WTC11 (cell line): ENCODE results near the gene CDCP1. TPM values are rescaled to one million over a fixed set of nuclear protein-coding genes. Genes with fewer than 3 reads are reported as not detected.
"Not testable (repeated sequence)": the region's sequence is repeated elsewhere in the genome, so short reads cannot be mapped to it uniquely, and the experiment has no call there.

ENCODE experiments used
- ATAC-seq: fragments of 200-7000 bp; cut with Tn5 transposase; 2 replicates; pipeline ENCODE4 v1.10.0; 2021; ENCODE audit warnings: mild to moderate bottlenecking, moderate library complexity
- CTCF ChIA-PET: fragments of 300-600 bp; sonication (Branson Sonifier 250); formaldehyde crosslinking; loops from one replicate; lab custom pipeline; 2021; ENCODE audit warnings: antibody characterized with exemption; lab: Charles Lee
- POLR2A ChIA-PET: fragments of 350-600 bp; sonication (Branson Sonifier 250); formaldehyde crosslinking; loops from one replicate; lab custom pipeline; 2021; ENCODE audit warnings: antibody characterized with exemption; lab: Charles Lee
- DNase-seq: peaks from one replicate; pipeline ENCODE4 v3.0.0; 2021; ENCODE audit warnings: low spot score
- H3K27ac Mint-ChIP-seq: 2 replicates; pipeline ENCODE4 v1.8.0; 2021; ENCODE audit warnings: mixed read lengths
- H3K27me3 Mint-ChIP-seq: 2 replicates; pipeline ENCODE4 v1.8.0; 2021; ENCODE audit warnings: low read depth, mild to moderate bottlenecking, moderate library complexity, mixed read lengths
- H3K36me3 Mint-ChIP-seq: 2 replicates; pipeline ENCODE4 v1.8.0; 2021; ENCODE audit warnings: mixed read lengths
- H3K4me1 Mint-ChIP-seq: 2 replicates; pipeline ENCODE4 v1.8.0; 2022; ENCODE audit warnings: mixed read lengths
- H3K4me3 Mint-ChIP-seq: 2 replicates; pipeline ENCODE4 v1.8.0; 2021; ENCODE audit warnings: mild to moderate bottlenecking, moderate library complexity, mixed read lengths
- H3K9me3 Mint-ChIP-seq: 2 replicates; pipeline ENCODE4 v1.8.0; 2021; ENCODE audit warnings: mixed read lengths
- CBFB ChIP-seq: sonication (generic); formaldehyde crosslinking; IDR thresholded peaks from 2 replicates; pipeline ENCODE4 v1.8.1; 2022; ENCODE audit warnings: mild to moderate bottlenecking, low read depth, missing genetic modification reagents
- ELF4 ChIP-seq: sonication (generic); formaldehyde crosslinking; IDR thresholded peaks from 2 replicates; pipeline ENCODE4 v1.8.1; 2022; ENCODE audit warnings: low read depth, mild to moderate bottlenecking, moderate library complexity, missing genetic modification reagents
- EMX1 ChIP-seq: fragments of 250-450 bp; sonication (Bioruptor Pico); IDR thresholded peaks from 2 replicates; pipeline ENCODE4 v1.8.0; 2021; ENCODE audit warnings: mild to moderate bottlenecking
- SP1 ChIP-seq: sonication (generic); formaldehyde crosslinking; conservative IDR thresholded peaks from 2 replicates; pipeline ENCODE4 v1.8.1; 2022; ENCODE audit warnings: missing genetic modification reagents
- STAT6 ChIP-seq: sonication (generic); formaldehyde crosslinking; conservative IDR thresholded peaks from 2 replicates; pipeline ENCODE4 v1.8.1; 2023; ENCODE audit warnings: mild to moderate bottlenecking, low read depth, missing genetic modification reagents, moderate library complexity
- ZNF121 ChIP-seq: sonication (generic); formaldehyde crosslinking; IDR thresholded peaks from 2 replicates; pipeline ENCODE4 v1.8.0; 2023; ENCODE audit warnings: missing genetic modification reagents
- ZNF281 ChIP-seq: sonication (generic); formaldehyde crosslinking; IDR thresholded peaks from 2 replicates; pipeline ENCODE4 v1.8.0; 2023; ENCODE audit warnings: mild to moderate bottlenecking, missing genetic modification reagents
- ZNF532 ChIP-seq: fragments of 250-450 bp; sonication (Bioruptor Pico); IDR thresholded peaks from 2 replicates; pipeline ENCODE4 v1.9.0; 2021; ENCODE audit warnings: mild to moderate bottlenecking, borderline replicate concordance
- total RNA-seq: library from RNA; stranded (reverse); gene quantifications from 3 replicates; pipeline ENCODE4 v1.2.3, GENCODE V29; 2021
- TF ChIP-seq, protein P1 (sequence below): sonication (generic); formaldehyde crosslinking; IDR thresholded peaks from 2 replicates; pipeline ENCODE4 v1.8.0; 2022; ENCODE audit warnings: mild to moderate bottlenecking, missing genetic modification reagents
- TF ChIP-seq, protein P2 (sequence below): fragments of 250-450 bp; sonication (Bioruptor Pico); IDR thresholded peaks from 2 replicates; pipeline ENCODE4 v1.9.0; 2021; ENCODE audit warnings: mild to moderate bottlenecking
- TF ChIP-seq, protein P3 (sequence below): sonication (generic); formaldehyde crosslinking; IDR thresholded peaks from 2 replicates; pipeline ENCODE4 v1.8.1; 2023; ENCODE audit warnings: mild to moderate bottlenecking, moderate library complexity, missing genetic modification reagents

CDCP1 gene
- total RNA-seq, 1 experiment from 2014 or later, result 14.6 TPM

DNA sequence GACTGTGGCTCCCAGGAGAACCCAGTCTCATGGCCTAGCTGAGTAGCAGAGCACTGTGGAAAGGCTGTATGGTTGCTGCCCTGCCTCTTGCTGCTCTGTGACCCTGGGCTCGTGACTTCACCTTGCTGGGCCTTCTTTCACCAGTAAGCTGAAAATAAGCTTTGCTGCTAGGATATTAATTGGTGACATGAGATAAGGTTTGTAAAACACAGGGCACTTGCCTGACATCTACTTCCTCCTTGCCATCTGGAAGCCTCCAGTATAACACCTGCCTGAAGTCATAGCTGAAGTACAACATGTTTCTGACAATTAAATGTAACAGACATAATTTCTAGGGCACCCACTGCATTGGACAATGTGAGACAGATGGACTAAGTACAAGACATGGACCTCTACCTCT lies 66.5 kb downstream of the CDCP1 start (continued):
- TF ChIP-seq, protein P1, sequence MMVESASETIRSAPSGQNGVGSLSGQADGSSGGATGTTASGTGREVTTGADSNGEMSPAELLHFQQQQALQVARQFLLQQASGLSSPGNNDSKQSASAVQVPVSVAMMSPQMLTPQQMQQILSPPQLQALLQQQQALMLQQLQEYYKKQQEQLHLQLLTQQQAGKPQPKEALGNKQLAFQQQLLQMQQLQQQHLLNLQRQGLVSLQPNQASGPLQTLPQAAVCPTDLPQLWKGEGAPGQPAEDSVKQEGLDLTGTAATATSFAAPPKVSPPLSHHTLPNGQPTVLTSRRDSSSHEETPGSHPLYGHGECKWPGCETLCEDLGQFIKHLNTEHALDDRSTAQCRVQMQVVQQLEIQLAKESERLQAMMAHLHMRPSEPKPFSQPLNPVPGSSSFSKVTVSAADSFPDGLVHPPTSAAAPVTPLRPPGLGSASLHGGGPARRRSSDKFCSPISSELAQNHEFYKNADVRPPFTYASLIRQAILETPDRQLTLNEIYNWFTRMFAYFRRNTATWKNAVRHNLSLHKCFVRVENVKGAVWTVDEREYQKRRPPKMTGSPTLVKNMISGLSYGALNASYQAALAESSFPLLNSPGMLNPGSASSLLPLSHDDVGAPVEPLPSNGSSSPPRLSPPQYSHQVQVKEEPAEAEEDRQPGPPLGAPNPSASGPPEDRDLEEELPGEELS (CRISPR knock-in tag), result no peak
- TF ChIP-seq STAT6 (CRISPR knock-in tag) (no peak), EMX1 (CRISPR knock-in tag) (no peak), SP1 (CRISPR knock-in tag) (no peak), ELF4 (no peak), ZNF532 (CRISPR knock-in tag) (no peak)
- TF ChIP-seq, all 79 proteins: peak for 0

GRCh38 chr3:45078910-45079522 lies 67.2 kb downstream of the CDCP1 start:
- DNase-seq (no peak), ATAC-seq (no peak; the same call in 1 of the 2 replicates)
- Mint-ChIP-seq H3K4me3 (no peak overlapping the region), H3K36me3 (no peaks in the 10 kb centered on the region), H3K4me1 (peaks cover 2% of the 10 kb centered on the region; the same call in 1 of the 2 replicates), H3K27ac (no peak overlapping the region; the same call in 1 of the 2 replicates), H3K27me3 (no peaks in the 10 kb centered on the region), H3K9me3 (0 out of 2 replicates have a peak, but pooled peaks cover 5% of the 10 kb centered on the region)
- CTCF ChIA-PET, result interaction anchor here (0.8 to 2.4 kb wide), 2 partner anchors 61 to 131 kb away, joined by 3 to 13 read pairs; no protein-coding TSS in a partner anchor
- TF ChIP-seq, protein P2, sequence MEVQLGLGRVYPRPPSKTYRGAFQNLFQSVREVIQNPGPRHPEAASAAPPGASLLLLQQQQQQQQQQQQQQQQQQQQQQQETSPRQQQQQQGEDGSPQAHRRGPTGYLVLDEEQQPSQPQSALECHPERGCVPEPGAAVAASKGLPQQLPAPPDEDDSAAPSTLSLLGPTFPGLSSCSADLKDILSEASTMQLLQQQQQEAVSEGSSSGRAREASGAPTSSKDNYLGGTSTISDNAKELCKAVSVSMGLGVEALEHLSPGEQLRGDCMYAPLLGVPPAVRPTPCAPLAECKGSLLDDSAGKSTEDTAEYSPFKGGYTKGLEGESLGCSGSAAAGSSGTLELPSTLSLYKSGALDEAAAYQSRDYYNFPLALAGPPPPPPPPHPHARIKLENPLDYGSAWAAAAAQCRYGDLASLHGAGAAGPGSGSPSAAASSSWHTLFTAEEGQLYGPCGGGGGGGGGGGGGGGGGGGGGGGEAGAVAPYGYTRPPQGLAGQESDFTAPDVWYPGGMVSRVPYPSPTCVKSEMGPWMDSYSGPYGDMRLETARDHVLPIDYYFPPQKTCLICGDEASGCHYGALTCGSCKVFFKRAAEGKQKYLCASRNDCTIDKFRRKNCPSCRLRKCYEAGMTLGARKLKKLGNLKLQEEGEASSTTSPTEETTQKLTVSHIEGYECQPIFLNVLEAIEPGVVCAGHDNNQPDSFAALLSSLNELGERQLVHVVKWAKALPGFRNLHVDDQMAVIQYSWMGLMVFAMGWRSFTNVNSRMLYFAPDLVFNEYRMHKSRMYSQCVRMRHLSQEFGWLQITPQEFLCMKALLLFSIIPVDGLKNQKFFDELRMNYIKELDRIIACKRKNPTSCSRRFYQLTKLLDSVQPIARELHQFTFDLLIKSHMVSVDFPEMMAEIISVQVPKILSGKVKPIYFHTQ, result no peak
- no peak for TF ChIP-seq CBFB
- TF ChIP-seq ZNF281 (CRISPR knock-in tag), result no peak
- TF ChIP-seq, protein P3, sequence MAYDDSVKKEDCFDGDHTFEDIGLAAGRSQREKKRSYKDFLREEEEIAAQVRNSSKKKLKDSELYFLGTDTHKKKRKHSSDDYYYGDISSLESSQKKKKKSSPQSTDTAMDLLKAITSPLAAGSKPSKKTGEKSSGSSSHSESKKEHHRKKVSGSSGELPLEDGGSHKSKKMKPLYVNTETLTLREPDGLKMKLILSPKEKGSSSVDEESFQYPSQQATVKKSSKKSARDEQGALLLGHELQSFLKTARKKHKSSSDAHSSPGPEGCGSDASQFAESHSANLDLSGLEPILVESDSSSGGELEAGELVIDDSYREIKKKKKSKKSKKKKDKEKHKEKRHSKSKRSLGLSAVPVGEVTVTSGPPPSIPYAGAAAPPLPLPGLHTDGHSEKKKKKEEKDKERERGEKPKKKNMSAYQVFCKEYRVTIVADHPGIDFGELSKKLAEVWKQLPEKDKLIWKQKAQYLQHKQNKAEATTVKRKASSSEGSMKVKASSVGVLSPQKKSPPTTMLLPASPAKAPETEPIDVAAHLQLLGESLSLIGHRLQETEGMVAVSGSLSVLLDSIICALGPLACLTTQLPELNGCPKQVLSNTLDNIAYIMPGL (CRISPR knock-in tag), result no peak
- TF ChIP-seq ZNF121, result peak; percentile 72; the same call in 1 of the 2 replicates
- POLR2A ChIA-PET, result no interaction called here

GRCh38 chr3:45078256-45078655 lies 67.9 kb downstream of the CDCP1 start:
- CTCF ChIA-PET, H3K4me1 Mint-ChIP-seq, POLR2A ChIA-PET, H3K36me3 Mint-ChIP-seq, DNase-seq, H3K27ac Mint-ChIP-seq, H3K4me3 Mint-ChIP-seq, H3K9me3 Mint-ChIP-seq, H3K27me3 Mint-ChIP-seq, ATAC-seq: not testable (repeated sequence)
